Keratinocyte (primary cell): Measurements from ENCODE around the gene BTG2. TPM values are rescaled to one million over a fixed set of nuclear protein-coding genes. Genes with fewer than 3 reads are reported as not detected.

Source experiments
- DNase-seq: peaks from one replicate; pipeline ENCODE4 v3.0.0-alpha.2; 2011; ENCODE audit warnings: low read depth, missing footprints, low spot score
- FAIRE-seq: peaks from 2 replicates; lab custom pipeline; 2011; peaks lifted over from hg19 to GRCh38; lab: Jason Lieb, UNC
- H2AFZ ChIP-seq: 2 replicates; pipeline ENCODE4 v1.6.0; 2012; ENCODE audit warnings: low read length, control low read depth, inconsistent platforms; ENCODE audit not compliant: control insufficient read depth
- H3K27ac ChIP-seq: 2 replicates; pipeline ENCODE4 v1.5.1; 2011; ENCODE audit warnings: low read length; ENCODE audit not compliant: control insufficient read depth, insufficient read depth
- H3K27me3 ChIP-seq: 3 replicates; pipeline ENCODE4 v1.6.0; 2011; ENCODE audit warnings: low read length; ENCODE audit not compliant: control insufficient read depth, insufficient read depth; ENCODE audit errors: extremely low read depth
- H3K36me3 ChIP-seq, 2 experiments: 2 replicates in 1 of 2; 3 replicates in 1 of 2; pipeline ENCODE4 v1.5.1; 2011; ENCODE audit warnings: low read length in 2 of 2, mild to moderate bottlenecking in 1 of 2; ENCODE audit not compliant: control insufficient read depth in 2 of 2, insufficient read depth in 2 of 2; ENCODE audit errors: extremely low read depth in 1 of 2
- H3K4me1 ChIP-seq: 3 replicates; pipeline ENCODE4 v1.5.1; 2011; ENCODE audit warnings: low read length; ENCODE audit not compliant: control insufficient read depth, insufficient read depth; ENCODE audit errors: extremely low read depth
- H3K4me2 ChIP-seq: 3 replicates; pipeline ENCODE4 v1.6.0; 2011; ENCODE audit warnings: low read depth, low read length; ENCODE audit not compliant: control insufficient read depth, insufficient read depth; ENCODE audit errors: extremely low read depth
- H3K4me3 ChIP-seq, 3 experiments: fragments of 200-600 bp in 1 of 3; sonication (generic) in 1 of 3; 2 replicates in 2 of 3; 3 replicates in 1 of 3; pipeline ENCODE4 v1.5.1; 2011 to 2016; ENCODE audit warnings: low read length in 3 of 3, mild to moderate bottlenecking in 3 of 3, control low read depth in 2 of 3, inconsistent platforms in 1 of 3, low read depth in 1 of 3, mixed read lengths in 1 of 3, mixed run types in 1 of 3, moderate library complexity in 1 of 3; ENCODE audit not compliant: control insufficient read depth in 2 of 3, insufficient read depth in 2 of 3; ENCODE audit errors: extremely low read depth in 1 of 3
- H3K79me2 ChIP-seq: 2 replicates; pipeline ENCODE4 v1.6.0; 2012; ENCODE audit warnings: low read length; ENCODE audit not compliant: control insufficient read depth, insufficient read depth
- H3K9ac ChIP-seq: 3 replicates; pipeline ENCODE4 v1.6.0; 2011; ENCODE audit warnings: low read length; ENCODE audit not compliant: control insufficient read depth, insufficient read depth; ENCODE audit errors: extremely low read depth
- H3K9me1 ChIP-seq: 3 replicates; pipeline ENCODE4 v1.6.0; 2011; ENCODE audit warnings: low read length; ENCODE audit not compliant: control insufficient read depth, insufficient read depth; ENCODE audit errors: extremely low read depth
- H3K9me3 ChIP-seq: 2 replicates; pipeline ENCODE4 v1.5.1; 2012; ENCODE audit warnings: low read depth, low read length; ENCODE audit not compliant: control insufficient read depth
- H4K20me1 ChIP-seq: 3 replicates; pipeline ENCODE4 v1.6.0; 2011; ENCODE audit warnings: low read length; ENCODE audit not compliant: control insufficient read depth, insufficient read depth; ENCODE audit errors: extremely low read depth
- EZH2 ChIP-seq: IDR thresholded peaks from one replicate; pipeline ENCODE4 v1.6.1; 2012; ENCODE audit warnings: inconsistent platforms, mild to moderate bottlenecking, low read length, moderate library complexity
- dilution Hi-C: fragments of 300-500 bp; cut with MboI; formaldehyde crosslinking; loops from one replicate; pipeline ENCODE4 v1.7.0; 2020; ENCODE audit warnings: low sequenced_read_pairs; ENCODE audit not compliant: extremely low pct_ligation_motif_present
- polyA plus RNA-seq, 5 experiments: library from polyadenylated mRNA; depleted of rRNA in 3 of 5; stranded (reverse) in 3 of 5; stranded (forward) in 1 of 5; unstranded in 1 of 5; fragments of >200 nt; gene quantifications; 1 replicate in 1 of 5; 2 replicates in 3 of 5; 3 replicates in 1 of 5; pipeline versions ENCODE4 v1.2.1 to v1.2.3, GENCODE V29; 2011 to 2012; ENCODE audit warnings: missing spikeins in 2 of 5, low read depth in 1 of 5, low replicate concordance in 1 of 5
- TF ChIP-seq, protein P1 (sequence below), 3 experiments: IDR thresholded peaks in 1 of 3; conservative IDR thresholded peaks in 1 of 3; optimal IDR thresholded peaks in 1 of 3; 2 replicates in 2 of 3; 3 replicates in 1 of 3; pipeline versions ENCODE3 to v1.5.1; 2011; ENCODE audit warnings: low read length in 3 of 3, mild to moderate bottlenecking in 3 of 3, moderate library complexity in 2 of 3, control low read depth in 1 of 3, inconsistent platforms in 1 of 3; ENCODE audit not compliant: insufficient read depth in 2 of 3; ENCODE audit errors: extremely low read depth in 1 of 3

Gene BTG2
- polyA plus RNA-seq, 1 donor (not counting 4 experiments of a cell fraction or from before 2014, with no cell fraction given), result 117 TPM

DNA sequence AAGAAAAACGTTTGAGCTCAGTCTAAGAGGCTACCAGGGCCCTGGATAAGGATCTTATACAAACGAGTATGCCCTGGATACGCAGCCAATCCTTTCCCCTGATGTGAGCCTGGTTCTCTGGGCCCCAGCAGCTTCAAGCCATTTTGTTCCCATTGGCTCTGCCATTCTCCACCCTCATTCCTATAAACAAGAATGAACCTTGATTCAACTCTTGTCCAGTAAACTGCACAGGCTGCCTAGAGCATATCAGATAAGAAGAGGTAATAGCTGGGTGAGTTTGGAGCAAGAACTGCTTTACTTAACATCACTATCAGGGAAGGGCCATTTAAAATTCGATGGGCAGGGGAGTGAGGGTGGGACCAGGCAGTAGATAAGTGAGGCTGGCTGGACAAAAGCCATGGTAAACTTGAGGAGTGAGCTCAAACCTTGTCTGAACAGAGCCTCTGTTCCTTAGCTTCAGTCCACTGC, 11.3 kb downstream of the BTG2 start:
- peaks cover 12% of the 10 kb centered on the region for H3K4me1 ChIP-seq
- H3K9me3 ChIP-seq, result no peaks in the 10 kb centered on the region
- no peak overlapping the region for H3K4me2 ChIP-seq
- H3K9me1 ChIP-seq, result no peaks in the 10 kb centered on the region
- DNase-seq (no peak), FAIRE-seq (no peak)
- no peak for TF ChIP-seq EZH2
- TF ChIP-seq, protein P1, sequence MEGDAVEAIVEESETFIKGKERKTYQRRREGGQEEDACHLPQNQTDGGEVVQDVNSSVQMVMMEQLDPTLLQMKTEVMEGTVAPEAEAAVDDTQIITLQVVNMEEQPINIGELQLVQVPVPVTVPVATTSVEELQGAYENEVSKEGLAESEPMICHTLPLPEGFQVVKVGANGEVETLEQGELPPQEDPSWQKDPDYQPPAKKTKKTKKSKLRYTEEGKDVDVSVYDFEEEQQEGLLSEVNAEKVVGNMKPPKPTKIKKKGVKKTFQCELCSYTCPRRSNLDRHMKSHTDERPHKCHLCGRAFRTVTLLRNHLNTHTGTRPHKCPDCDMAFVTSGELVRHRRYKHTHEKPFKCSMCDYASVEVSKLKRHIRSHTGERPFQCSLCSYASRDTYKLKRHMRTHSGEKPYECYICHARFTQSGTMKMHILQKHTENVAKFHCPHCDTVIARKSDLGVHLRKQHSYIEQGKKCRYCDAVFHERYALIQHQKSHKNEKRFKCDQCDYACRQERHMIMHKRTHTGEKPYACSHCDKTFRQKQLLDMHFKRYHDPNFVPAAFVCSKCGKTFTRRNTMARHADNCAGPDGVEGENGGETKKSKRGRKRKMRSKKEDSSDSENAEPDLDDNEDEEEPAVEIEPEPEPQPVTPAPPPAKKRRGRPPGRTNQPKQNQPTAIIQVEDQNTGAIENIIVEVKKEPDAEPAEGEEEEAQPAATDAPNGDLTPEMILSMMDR (optimal IDR thresholded peaks at IDR 0.05 in 1 of 3, IDR thresholded peaks at IDR 0.05 in 1 of 3, conservative IDR thresholded peaks at IDR 0.05 in 1 of 3; ENCODE audit: extremely low read depth in 1 of 3, insufficient read depth in 2 of 3, low read length in 3 of 3), result no peak
- H3K4me3 ChIP-seq, result no peak overlapping the region
- H2AFZ ChIP-seq, result no peak overlapping the region
- H3K36me3 ChIP-seq, result no peaks in the 10 kb centered on the region
- dilution Hi-C loops, result no loop called here
- no peaks in the 10 kb centered on the region for H4K20me1 ChIP-seq
- no peaks in the 10 kb centered on the region for H3K79me2 ChIP-seq
- H3K9ac ChIP-seq, result no peak overlapping the region
- H3K27ac ChIP-seq, result no peak overlapping the region
- no peaks in the 10 kb centered on the region for H3K27me3 ChIP-seq

DNA sequence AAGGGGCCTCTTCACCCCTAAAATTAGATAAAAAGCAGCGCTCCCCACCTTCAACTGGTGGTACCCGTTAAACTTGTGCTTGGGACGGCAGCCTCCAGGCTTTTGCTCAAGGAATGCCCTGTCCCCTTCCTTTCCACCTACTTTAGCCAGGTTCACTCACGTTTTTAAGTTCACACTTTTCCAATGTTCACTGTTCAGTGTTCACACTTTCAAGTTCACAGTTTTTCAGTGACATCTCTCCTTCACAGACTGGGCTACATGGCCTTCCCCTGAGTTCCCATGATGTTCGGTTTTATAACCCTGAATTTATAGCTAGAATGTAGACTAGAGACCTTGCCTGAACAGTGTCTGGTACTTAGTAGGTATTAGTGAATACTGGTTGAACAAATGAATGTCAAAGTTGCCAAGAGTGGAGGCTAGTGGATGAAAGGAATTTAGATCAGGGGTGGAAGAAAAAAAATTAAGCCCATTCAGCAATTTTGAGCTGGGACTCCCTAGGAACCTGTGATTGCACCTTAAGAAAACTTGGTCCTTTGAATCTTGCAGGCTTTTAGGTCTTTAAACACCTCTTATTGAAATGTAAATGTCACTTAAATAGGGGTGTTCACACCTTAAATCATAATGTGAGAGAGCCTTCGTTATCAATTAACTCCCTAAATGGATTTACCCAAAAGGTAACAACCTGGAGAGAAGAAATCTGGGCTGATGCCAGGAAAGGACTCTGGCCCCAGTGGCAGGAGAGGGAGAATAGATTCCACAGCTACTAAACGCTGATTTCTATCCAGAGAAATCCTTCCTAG, 12.3 kb downstream of the BTG2 start:
- no peak overlapping the region for H3K27ac ChIP-seq
- no peak for DNase-seq
- H3K9me1 ChIP-seq, result no peaks in the 10 kb centered on the region
- H3K4me3 ChIP-seq, result no peak overlapping the region
- H3K27me3 ChIP-seq, result no peaks in the 10 kb centered on the region
- no peaks in the 10 kb centered on the region for H4K20me1 ChIP-seq
- H3K4me1 ChIP-seq, result peaks cover 12% of the 10 kb centered on the region
- H3K79me2 ChIP-seq, result no peaks in the 10 kb centered on the region
- no peak overlapping the region for H3K4me2 ChIP-seq
- dilution Hi-C loops, result no loop called here
- no peak overlapping the region for H3K9ac ChIP-seq
- no peaks in the 10 kb centered on the region for H3K36me3 ChIP-seq
- H2AFZ ChIP-seq, result no peak overlapping the region
- H3K9me3 ChIP-seq, result no peaks in the 10 kb centered on the region
- TF ChIP-seq, protein P1 (optimal IDR thresholded peaks at IDR 0.05 in 1 of 3, IDR thresholded peaks at IDR 0.05 in 1 of 3, conservative IDR thresholded peaks at IDR 0.05 in 1 of 3; ENCODE audit: extremely low read depth in 1 of 3, insufficient read depth in 2 of 3, low read length in 3 of 3), result no peak
- no peak for TF ChIP-seq EZH2
- no peak for FAIRE-seq
